Measurements from ENCODE around the gene MRPL24. TPM values are rescaled to one million over a fixed set of nuclear protein-coding genes. Genes with fewer than 3 reads are reported as not detected.
A peak's percentile ranks its signal among the peaks of the same experiment; 100 is the strongest.

Gene MRPL24
- total and polyA plus RNA-seq, 8 donors, result 39.8 to 68.6 (median 48.3) TPM

GRCh38 chr1:156691191-156691590 is 49.7 kb downstream of the MRPL24 start:
- no peak overlapping the region for H3K27ac ChIP-seq
- no peaks in the 10 kb centered on the region for H3K9me3 ChIP-seq
- ATAC-seq (no peak), DNase-seq (peak in 1 of 6 donors; percentile 36), FAIRE-seq (no peak)
- no peaks in the 10 kb centered on the region for H3K27me3 ChIP-seq
- intact Hi-C loops (cut with DNase I), result loop anchor here in 2 of 3 donors (5.0 kb wide), 1 partner anchor 36 kb away; the partner anchor contains the start of genes ISG20L2 (in 2 of the 2) and METTL25B (in 2 of the 2)
- H3K36me3 ChIP-seq, result no peaks in the 10 kb centered on the region
- H3K4me3 ChIP-seq, result no peak overlapping the region
- 77 to 83% methylated on average over 10 of the region's 10 CpGs for WGBS, 2 donors
- peaks cover 5 to 12% (median 9%) of the 10 kb centered on the region in 3 donors for H3K4me1 ChIP-seq
- no peak for TF ChIP-seq CTCF (IDR thresholded peaks at IDR 0.05)

GRCh38 chr1:156690675-156691036 is 50.2 kb downstream of the MRPL24 start:
- Histone ChIP-seq H3K9me3 (no peaks in the 10 kb centered on the region), H3K27me3 (no peaks in the 10 kb centered on the region), H3K27ac (no peak overlapping the region), H3K4me3 (no peak overlapping the region), H3K36me3 (no peaks in the 10 kb centered on the region), H3K4me1 (peaks cover 5 to 12% (median 9%) of the 10 kb centered on the region in 3 donors)
- ATAC-seq (no peak), FAIRE-seq (no peak), DNase-seq (no peak)
- intact Hi-C loops (cut with DNase I), result loop anchor here in 2 of 3 donors (5.0 kb wide), 1 partner anchor 37 kb away; the partner anchor contains the start of genes ISG20L2 (in 2 of the 2) and METTL25B (in 2 of the 2)
- TF ChIP-seq CTCF (IDR thresholded peaks at IDR 0.05), result no peak
- 57 to 59% methylated on average over 8 of the region's 8 CpGs for WGBS, 2 donors

- no peak for TF ChIP-seq CTCF (IDR thresholded peaks at IDR 0.05)
- Histone ChIP-seq H3K27me3 (no peaks in the 10 kb centered on the region), H3K4me3 (no peak overlapping the region), H3K36me3 (no peaks in the 10 kb centered on the region), H3K4me1 (peaks cover 5 to 12% (median 9%) of the 10 kb centered on the region in 3 donors), H3K27ac (no peak overlapping the region), H3K9me3 (no peaks in the 10 kb centered on the region)
- DNase-seq (peak in 1 of 6 donors; percentile 58), ATAC-seq (no peak), FAIRE-seq (no peak)
- intact Hi-C loops (cut with DNase I), result loop anchor here in 2 of 3 donors (5.0 kb wide), 1 partner anchor 37 kb away; the partner anchor contains the start of genes ISG20L2 (in 2 of the 2) and METTL25B (in 2 of the 2)
- 23 to 26% methylated on average over 10 of the region's 10 CpGs for WGBS, 2 donors
These were observed 50.8 kb downstream of the MRPL24 start for GRCh38 chr1:156689953-156690674.

- WGBS, 2 donors, result 1% methylated on average over 23 of the region's 23 CpGs
- TF ChIP-seq CTCF (IDR thresholded peaks at IDR 0.05), result peak; percentile 85 to 94 (median 89)
- Histone ChIP-seq H3K27me3 (no peaks in the 10 kb centered on the region), H3K27ac (no peak overlapping the region), H3K9me3 (no peaks in the 10 kb centered on the region), H3K36me3 (no peaks in the 10 kb centered on the region), H3K4me1 (peaks cover 5 to 12% (median 9%) of the 10 kb centered on the region in 3 donors), H3K4me3 (no peak overlapping the region)
- DNase-seq (peak; percentile 46 to 88 (median 82)), FAIRE-seq (no peak), ATAC-seq (peak; percentile 69 to 90 (median 90))
- intact Hi-C loops (cut with DNase I), result no loop called here
These were observed 51.6 kb downstream of the MRPL24 start for GRCh38 chr1:156689035-156689952.

Other genes starting within 250 kb of the MRPL24 start
- gene MEF2D, start 240.3 kb downstream of the MRPL24 start, total RNA-seq, result 10 to 100 TPM; 19.1 to 31.8 (median 26.2) TPM
- 10 to 100 TPM; 15.7 to 20.0 TPM for gene MEF2D, start 240.3 kb downstream of the MRPL24 start, polyA plus RNA-seq
- under 1 TPM in 5 of 6 donors, not detected in 1; 0.04 to 0.90 (median 0.32) TPM for gene IQGAP3, start 168.5 kb downstream of the MRPL24 start, total RNA-seq
- gene IQGAP3, start 168.5 kb downstream of the MRPL24 start, polyA plus RNA-seq, result under 1 TPM; 0.02 to 0.23 TPM
- gene TTC24, start 161.4 kb downstream of the MRPL24 start, total RNA-seq, result not detected
- gene TTC24, start 161.4 kb downstream of the MRPL24 start, polyA plus RNA-seq, result not detected
- 10 to 100 TPM; 23.9 to 38.5 (median 36.1) TPM for gene NAXE, start 149.3 kb downstream of the MRPL24 start, total RNA-seq
- 10 to 100 TPM; 35.0 to 60.4 TPM for gene NAXE, start 149.3 kb downstream of the MRPL24 start, polyA plus RNA-seq
- 10 to 100 TPM in 3 of 6 donors, 1 to 10 TPM in 3; 6.4 to 16.0 (median 11.4) TPM for gene GPATCH4, start 139.6 kb downstream of the MRPL24 start, total RNA-seq
- 10 to 100 TPM; 14.4 to 16.9 TPM for gene GPATCH4, start 139.6 kb downstream of the MRPL24 start, polyA plus RNA-seq
- not detected for gene HAPLN2, start 121.7 kb downstream of the MRPL24 start, total RNA-seq
- gene HAPLN2, start 121.7 kb downstream of the MRPL24 start, polyA plus RNA-seq, result under 1 TPM; 0.38 to 0.46 TPM
- under 1 TPM in 1 of 6 donors, not detected in 5; 0.12 TPM for gene BCAN, start 99.0 kb downstream of the MRPL24 start, total RNA-seq
- gene BCAN, start 99.0 kb downstream of the MRPL24 start, polyA plus RNA-seq, result not detected
- 1 to 10 TPM; 1.1 to 7.6 (median 3.4) TPM for gene NES, start 63.7 kb downstream of the MRPL24 start, total RNA-seq
- 1 to 10 TPM; 3.5 to 7.0 TPM for gene NES, start 63.7 kb downstream of the MRPL24 start, polyA plus RNA-seq
- gene CRABP2, start 35.5 kb downstream of the MRPL24 start, total RNA-seq, result 1 to 10 TPM in 3 of 6 donors, under 1 TPM in 3; 0.38 to 5.0 (median 1.2) TPM
- gene CRABP2, start 35.5 kb downstream of the MRPL24 start, polyA plus RNA-seq, result 1 to 10 TPM; 3.3 to 4.0 TPM
- 10 to 100 TPM; 16.8 to 22.6 (median 18.2) TPM for gene METTL25B, start 12.6 kb downstream of the MRPL24 start, total RNA-seq
- 10 to 100 TPM; 56.0 to 64.9 TPM for gene METTL25B, start 12.6 kb downstream of the MRPL24 start, polyA plus RNA-seq
- gene ISG20L2, start 12.3 kb downstream of the MRPL24 start, total RNA-seq, result 10 to 100 TPM in 3 of 6 donors, 1 to 10 TPM in 3; 7.7 to 13.2 (median 9.6) TPM
- gene ISG20L2, start 12.3 kb downstream of the MRPL24 start, polyA plus RNA-seq, result 1 to 10 TPM; 5.2 to 8.8 TPM
- 100 to 1,000 TPM in 1 of 6 donors, 10 to 100 TPM in 5; 43.5 to 112 (median 64.2) TPM for gene HDGF, start 10.6 kb upstream of the MRPL24 start, total RNA-seq
- 10 to 100 TPM; 58.5 to 87.4 TPM for gene HDGF, start 10.6 kb upstream of the MRPL24 start, polyA plus RNA-seq
- 10 to 100 TPM; 18.5 to 34.7 (median 20.3) TPM for gene PRCC, start 26.4 kb upstream of the MRPL24 start, total RNA-seq
- gene PRCC, start 26.4 kb upstream of the MRPL24 start, polyA plus RNA-seq, result 10 to 100 TPM; 31.4 to 41.6 TPM
- 1 to 10 TPM in 2 of 6 donors, under 1 TPM in 4; 0.16 to 1.5 (median 0.71) TPM for gene SH2D2A, start 75.8 kb upstream of the MRPL24 start, total RNA-seq
- 1 to 10 TPM in 1 of 2 donors, under 1 TPM in 1; 0.40 to 1.3 TPM for gene SH2D2A, start 75.8 kb upstream of the MRPL24 start, polyA plus RNA-seq
- gene INSRR, start 118.0 kb upstream of the MRPL24 start, total RNA-seq, result under 1 TPM; 0.03 to 0.47 (median 0.09) TPM
- gene INSRR, start 118.0 kb upstream of the MRPL24 start, polyA plus RNA-seq, result under 1 TPM; 0.94 to 0.99 TPM
- under 1 TPM; 0.20 to 0.79 (median 0.35) TPM for gene NTRK1, start 119.8 kb upstream of the MRPL24 start, total RNA-seq
- 1 to 10 TPM in 1 of 2 donors, under 1 TPM in 1; 0.99 to 1.1 TPM for gene NTRK1, start 119.8 kb upstream of the MRPL24 start, polyA plus RNA-seq
- gene PEAR1, start 152.6 kb upstream of the MRPL24 start, total RNA-seq, result 1 to 10 TPM; 1.7 to 5.6 (median 2.8) TPM
- 1 to 10 TPM; 6.6 to 7.1 TPM for gene PEAR1, start 152.6 kb upstream of the MRPL24 start, polyA plus RNA-seq
- gene LRRC71, start 179.5 kb upstream of the MRPL24 start, total RNA-seq, result not detected
- gene LRRC71, start 179.5 kb upstream of the MRPL24 start, polyA plus RNA-seq, result under 1 TPM; 0.30 to 0.59 TPM